ENCODE results near the gene SLC16A4.

GRCh38 chr1:110364221-110364620 lies 26.6 kb downstream of the SLC16A4 start:
- TF ChIP-seq CTCF (IDR thresholded peaks at IDR 0.05) (no peak), KAT7 (CRISPR knock-in tag; IDR thresholded peaks at IDR 0.05; ENCODE audit: borderline replicate concordance) (no peak), USF2 (CRISPR knock-in tag; IDR thresholded peaks at IDR 0.05) (no peak), SP1 (CRISPR knock-in tag; conservative IDR thresholded peaks at IDR 0.05) (no peak), FOXK1 (CRISPR knock-in tag; IDR thresholded peaks at IDR 0.05) (no peak), USF1 (CRISPR knock-in tag; IDR thresholded peaks at IDR 0.05) (no peak), MAX (CRISPR knock-in tag; IDR thresholded peaks at IDR 0.05) (no peak), ZNF219 (CRISPR knock-in tag; IDR thresholded peaks at IDR 0.05; ENCODE audit: borderline replicate concordance) (no peak)
